ENCODE measurements around the gene CAMKMT. TPM values are rescaled to one million over a fixed set of nuclear protein-coding genes. Genes with fewer than 3 reads are reported as not detected.

The CAMKMT gene
- total RNA-seq, 1 experiment from 2014 or later = 17.4 TPM

DNA sequence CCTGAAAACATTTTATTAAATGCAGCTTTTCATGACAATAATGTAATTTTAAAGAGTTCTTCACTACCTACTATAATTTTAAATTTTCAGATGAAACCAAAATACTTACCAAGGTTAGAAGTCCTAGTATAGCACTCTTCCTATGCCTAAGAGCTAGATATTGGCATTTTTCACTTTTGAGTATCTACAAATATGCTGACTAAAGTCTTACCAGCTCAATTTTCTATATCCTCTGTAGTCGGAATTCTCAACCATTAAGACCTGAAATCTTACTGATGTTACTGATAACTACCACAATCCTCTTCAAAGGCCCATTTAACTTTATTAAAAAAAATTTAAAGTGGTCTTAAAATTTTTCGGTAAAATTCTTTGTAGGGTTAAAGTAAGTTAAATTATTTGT is 32.4 kb upstream of the CAMKMT start:
- no peak overlapping the region for H4K91ac ChIP-seq (ENCODE audit: insufficient read length, low read depth, low read length)
- Mint-ChIP-seq H3K36me3 (ENCODE audit: insufficient read depth in 1 of 3, low read depth in 3 of 3) (peaks cover 8 to 41% (median 25%) of the 10 kb centered on the region in 3 experiments; a peak in 6 of 7 replicates), H3K27me3 (ENCODE audit: low read depth) (no peaks in the 10 kb centered on the region), H3K4me3 (no peak overlapping the region), H3K4me1 (peaks cover 3 to 4% of the 10 kb centered on the region in 2 experiments; a peak in 2 of 4 replicates), H3K27ac (no peak overlapping the region), H3K9me3 (no peaks in the 10 kb centered on the region)
- no peak overlapping the region for H3K4me2 ChIP-seq (ENCODE audit: insufficient read depth, insufficient read length, low read length)
- no peak overlapping the region for H3K23ac ChIP-seq (ENCODE audit: insufficient read length, low read depth, low read length)
- no peak overlapping the region for H4K8ac ChIP-seq (replicated peaks; ENCODE audit: insufficient read length, low read depth, low read length)
- no peaks in the 10 kb centered on the region for H4K20me1 ChIP-seq (ENCODE audit: control insufficient read depth, insufficient read depth, insufficient read length)
- no peak overlapping the region for H2BK15ac ChIP-seq (ENCODE audit: low read depth, low read length)
- H3K23me2 ChIP-seq (ENCODE audit: insufficient read length, low read depth, low read length, poor library complexity, severe bottlenecking) = no peaks in the 10 kb centered on the region
- no peak overlapping the region for H3K56ac ChIP-seq (ENCODE audit: insufficient read length, low read depth, low read length)
- DNase-seq = no peak
- no peak overlapping the region for H3K4ac ChIP-seq (ENCODE audit: low read depth, low read length)
- no peak overlapping the region for H3T11ph ChIP-seq (ENCODE audit: low read length)
- H3K27ac ChIP-seq (ENCODE audit: insufficient read length, low read depth, low read length) = no peak overlapping the region
- H3K27me3 ChIP-seq (ENCODE audit: insufficient read depth, low read length) = no peaks in the 10 kb centered on the region
- TF ChIP-seq, protein P1, sequence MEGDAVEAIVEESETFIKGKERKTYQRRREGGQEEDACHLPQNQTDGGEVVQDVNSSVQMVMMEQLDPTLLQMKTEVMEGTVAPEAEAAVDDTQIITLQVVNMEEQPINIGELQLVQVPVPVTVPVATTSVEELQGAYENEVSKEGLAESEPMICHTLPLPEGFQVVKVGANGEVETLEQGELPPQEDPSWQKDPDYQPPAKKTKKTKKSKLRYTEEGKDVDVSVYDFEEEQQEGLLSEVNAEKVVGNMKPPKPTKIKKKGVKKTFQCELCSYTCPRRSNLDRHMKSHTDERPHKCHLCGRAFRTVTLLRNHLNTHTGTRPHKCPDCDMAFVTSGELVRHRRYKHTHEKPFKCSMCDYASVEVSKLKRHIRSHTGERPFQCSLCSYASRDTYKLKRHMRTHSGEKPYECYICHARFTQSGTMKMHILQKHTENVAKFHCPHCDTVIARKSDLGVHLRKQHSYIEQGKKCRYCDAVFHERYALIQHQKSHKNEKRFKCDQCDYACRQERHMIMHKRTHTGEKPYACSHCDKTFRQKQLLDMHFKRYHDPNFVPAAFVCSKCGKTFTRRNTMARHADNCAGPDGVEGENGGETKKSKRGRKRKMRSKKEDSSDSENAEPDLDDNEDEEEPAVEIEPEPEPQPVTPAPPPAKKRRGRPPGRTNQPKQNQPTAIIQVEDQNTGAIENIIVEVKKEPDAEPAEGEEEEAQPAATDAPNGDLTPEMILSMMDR (conservative IDR thresholded peaks at IDR 0.05) = no peak
- H2BK20ac ChIP-seq (ENCODE audit: low read depth, low read length, poor library complexity, severe bottlenecking) = no peak overlapping the region
- H2BK12ac ChIP-seq (ENCODE audit: insufficient read length, low read depth, low read length) = no peak overlapping the region
- H2AFZ ChIP-seq (ENCODE audit: low read length) = no peak overlapping the region
- no peak overlapping the region for H3K9ac ChIP-seq (ENCODE audit: extremely low read depth, insufficient read length, low read length)
- H3K79me2 ChIP-seq (ENCODE audit: insufficient read depth, low read length) = no peaks in the 10 kb centered on the region
- H2BK5ac ChIP-seq (ENCODE audit: insufficient read length, low read length) = no peak overlapping the region
- H3K9me3 ChIP-seq (ENCODE audit: control insufficient read depth, low read depth, low read length) = no peaks in the 10 kb centered on the region
- H2BK120ac ChIP-seq (ENCODE audit: low read depth, low read length, poor library complexity, severe bottlenecking) = no peak overlapping the region
- H2AK5ac ChIP-seq (ENCODE audit: insufficient read length, low read length) = no peak overlapping the region
- WGBS (ENCODE audit: extremely low coverage, insufficient read length, low lambda C conversion rate) = 100% methylated on average over 1 of the region's 2 CpGs
- no peak overlapping the region for H4K5ac ChIP-seq (ENCODE audit: insufficient read length, low read depth, low read length)
- H3K14ac ChIP-seq (ENCODE audit: insufficient read depth, low read length) = no peak overlapping the region
- no peak overlapping the region for H3K18ac ChIP-seq (ENCODE audit: insufficient read length, low read depth, low read length)
- no peaks in the 10 kb centered on the region for H3K79me1 ChIP-seq (ENCODE audit: insufficient read depth, low read depth, low read length, poor library complexity, severe bottlenecking)
- peaks cover 3% of the 10 kb centered on the region; the same call in 1 of the 2 replicates for H3K4me1 ChIP-seq (ENCODE audit: insufficient read depth, low read length)

All from H9 (cell line).